SKM-1 (cell line): Measurements from ENCODE around the gene SAP30BP.

ENCODE experiments used
- DNase-seq: peaks from one replicate; lab custom pipeline; 2025; ENCODE audit not compliant: unreplicated experiment; lab: John Stamatoyannopoulos, UW

SAP30BP gene

DNA sequence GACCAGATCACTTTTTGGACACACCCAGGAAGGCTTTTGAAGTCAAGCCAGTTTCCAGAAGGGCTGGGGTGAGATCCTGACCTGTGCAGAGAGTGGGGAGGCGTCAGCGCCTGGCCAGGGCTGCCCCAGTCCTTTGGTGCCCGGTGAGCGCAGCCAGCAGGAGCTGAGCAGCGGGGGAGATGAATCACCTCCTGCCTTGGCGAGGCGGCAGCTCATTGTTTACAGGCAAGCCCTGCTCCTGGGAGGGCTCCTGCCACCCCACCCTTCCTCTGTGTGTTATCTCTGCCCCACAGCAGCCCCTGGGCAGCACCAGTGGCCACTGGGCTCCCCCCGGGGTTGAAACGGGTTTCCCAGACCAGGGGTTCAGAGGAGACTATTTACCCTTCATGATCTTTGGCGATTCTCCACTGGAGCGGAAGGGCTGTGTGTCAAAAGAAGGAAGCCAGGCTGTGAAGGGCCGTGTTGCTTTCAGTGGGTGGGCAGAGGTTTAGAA lies 40.0 kb downstream of the SAP30BP start:
- DNase-seq, result no peak

- no peak for DNase-seq
Observed at GRCh38 chr17:75712446-75712845, 45.3 kb downstream of the SAP30BP start.

DNA sequence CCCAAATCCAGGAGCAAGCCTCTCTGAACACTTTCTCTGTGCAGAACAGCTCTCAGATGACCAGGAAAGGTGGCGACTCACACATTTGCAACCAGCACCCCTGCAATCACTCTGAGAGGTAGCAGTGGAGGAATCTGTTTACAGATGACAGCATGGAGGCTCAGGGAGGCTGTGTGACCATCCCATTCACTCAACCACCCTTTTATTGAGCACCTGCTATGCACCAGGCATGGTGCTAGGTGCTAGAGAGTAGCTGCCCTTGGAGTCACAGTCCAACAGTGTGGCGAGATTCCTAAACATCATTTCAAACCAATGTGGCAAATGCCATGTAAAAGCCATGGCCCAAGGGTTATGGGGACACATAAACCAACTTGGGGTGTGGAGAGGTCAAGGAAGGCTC lies 52.6 kb downstream of the SAP30BP start:
- DNase-seq, result no peak

GRCh38 chr17:75720656-75721462 lies 53.7 kb downstream of the SAP30BP start, which contains the start of gene ITGB4:
ITGB4 (plus strand) TSS chr17:75721459; CDS start chr17:75724704, 3,245 bp downstream.
- no peak for DNase-seq

DNA sequence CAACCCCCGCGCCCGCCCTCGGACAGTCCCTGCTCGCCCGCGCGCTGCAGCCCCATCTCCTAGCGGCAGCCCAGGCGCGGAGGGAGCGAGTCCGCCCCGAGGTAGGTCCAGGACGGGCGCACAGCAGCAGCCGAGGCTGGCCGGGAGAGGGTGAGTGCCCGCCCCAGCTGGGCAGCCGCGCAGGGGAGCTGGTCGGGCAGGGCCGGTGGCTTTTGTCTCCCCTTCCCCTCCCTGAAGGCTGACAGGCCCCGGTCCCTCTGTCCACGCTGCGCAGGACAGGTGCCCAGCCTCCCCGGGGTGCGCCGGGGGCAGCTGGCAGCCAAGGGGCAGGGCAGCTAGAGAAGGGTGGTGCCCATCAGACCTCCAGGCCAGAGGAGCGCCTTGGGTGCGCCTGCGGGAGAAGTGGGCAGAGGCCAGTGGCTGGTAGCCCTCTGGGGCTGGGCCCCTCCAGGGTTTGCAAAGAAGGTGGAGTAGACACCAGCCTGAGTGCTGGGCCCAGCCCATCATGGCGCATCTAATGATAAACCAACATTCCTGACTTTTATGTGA lies 54.4 kb downstream of the SAP30BP start:
- no peak for DNase-seq

DNA sequence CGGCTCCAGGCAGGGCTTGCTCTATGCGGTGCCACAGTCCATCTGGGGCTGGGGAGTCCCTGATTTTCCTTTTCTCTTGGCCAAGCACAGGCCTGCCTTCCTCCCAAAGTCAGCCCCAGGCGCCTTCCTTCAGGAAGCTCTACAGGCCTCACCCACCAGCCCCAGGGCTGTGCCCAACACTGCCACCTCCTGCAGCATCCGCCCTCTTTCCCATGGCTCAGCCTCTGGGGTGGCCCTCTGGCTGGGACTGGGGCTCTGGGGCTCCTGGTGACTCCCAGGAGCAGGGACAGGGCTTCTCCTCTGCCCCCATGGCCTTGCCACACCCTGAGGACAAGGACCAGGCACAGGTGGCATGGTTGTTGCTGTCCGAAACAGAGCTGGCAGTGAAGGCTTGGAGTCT lies 54.9 kb downstream of the SAP30BP start:
- no peak for DNase-seq

DNA sequence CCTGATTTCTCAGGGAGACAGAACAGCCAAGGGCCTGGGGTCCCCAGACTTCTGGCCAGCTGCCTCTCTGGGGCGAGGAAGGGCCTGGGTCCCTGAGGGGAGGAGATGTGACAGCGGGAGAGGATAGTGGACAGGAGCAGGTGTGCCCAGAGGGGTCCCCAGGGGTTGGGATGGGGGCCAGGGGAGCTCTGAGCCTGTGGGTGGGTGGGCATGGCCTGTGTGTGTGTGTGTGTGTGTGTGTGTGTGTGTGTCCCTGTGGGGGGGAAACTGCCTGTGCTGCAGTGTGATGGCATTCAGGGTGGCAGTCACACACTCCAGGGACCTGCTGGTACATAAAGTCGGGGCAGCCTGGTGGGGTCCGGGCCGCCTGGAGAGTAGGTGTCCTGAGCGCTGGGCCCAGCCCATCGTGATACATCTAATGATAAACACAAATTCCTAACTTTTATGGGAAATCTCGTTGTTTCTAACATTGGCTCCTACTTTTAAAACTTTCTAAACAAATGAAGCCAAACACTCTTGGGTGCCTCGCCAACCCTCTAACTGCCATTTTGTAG lies 55.5 kb downstream of the SAP30BP start:
- DNase-seq, result no peak

DNA sequence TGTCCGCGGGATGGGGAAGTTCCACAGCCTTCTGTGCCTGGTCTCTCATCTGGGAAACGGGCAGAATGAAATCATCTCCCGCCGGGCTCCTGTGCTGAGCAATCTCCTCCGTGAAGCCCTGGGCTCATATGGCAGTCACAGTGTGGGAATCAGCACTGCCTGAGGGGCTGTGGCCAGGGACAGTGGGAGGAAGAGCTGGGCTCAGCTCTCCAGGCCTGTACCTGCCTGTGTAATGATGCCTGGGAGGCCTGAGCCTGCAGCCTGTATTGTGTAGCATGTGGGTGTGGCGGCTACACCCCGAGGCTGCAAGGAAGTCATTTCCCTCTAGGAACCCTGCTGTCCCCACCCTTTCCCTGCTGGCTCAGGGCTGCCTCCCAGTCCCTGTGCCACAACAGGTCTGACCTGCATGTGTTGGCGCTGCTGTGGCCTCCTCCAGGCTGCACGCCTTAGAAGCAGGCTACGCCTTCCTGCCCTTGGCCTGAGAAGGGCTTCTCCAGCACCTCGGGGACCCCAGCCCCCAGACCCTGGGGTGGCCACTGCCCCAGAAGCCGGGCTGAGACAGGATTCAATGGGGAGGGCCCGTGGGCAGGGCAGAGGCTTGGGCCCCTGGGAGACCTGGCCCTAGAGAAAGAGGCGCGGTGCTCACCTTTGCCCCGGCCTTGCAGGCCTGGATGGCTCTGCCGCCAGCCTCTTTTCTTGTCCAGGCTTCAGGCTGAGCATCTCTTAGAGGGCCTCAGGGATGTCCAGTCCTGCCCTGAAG lies 56.2 kb downstream of the SAP30BP start:
- no peak for DNase-seq

GRCh38 chr17:75724016-75725003 lies 57.2 kb downstream of the SAP30BP start:
- no peak for DNase-seq

DNA sequence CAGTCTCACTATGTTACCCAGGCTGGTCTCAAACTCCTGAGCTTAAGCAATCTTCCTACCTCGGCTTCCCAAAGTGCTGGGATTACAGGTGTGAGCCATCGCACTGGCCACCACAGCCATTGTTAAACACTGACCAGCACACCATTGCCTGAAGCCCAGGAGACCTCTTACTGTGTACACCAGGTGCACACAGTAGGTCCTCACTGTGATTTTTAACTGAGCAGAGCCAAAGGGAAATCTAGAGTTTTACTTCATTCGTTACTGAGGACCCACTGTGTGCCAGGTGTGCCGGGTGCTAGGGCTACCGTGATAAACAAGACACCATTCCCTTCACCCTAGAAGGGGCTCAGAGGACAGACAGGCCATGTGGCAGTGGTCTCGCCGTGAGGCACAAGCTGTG lies 58.4 kb downstream of the SAP30BP start:
- DNase-seq, result no peak

DNA sequence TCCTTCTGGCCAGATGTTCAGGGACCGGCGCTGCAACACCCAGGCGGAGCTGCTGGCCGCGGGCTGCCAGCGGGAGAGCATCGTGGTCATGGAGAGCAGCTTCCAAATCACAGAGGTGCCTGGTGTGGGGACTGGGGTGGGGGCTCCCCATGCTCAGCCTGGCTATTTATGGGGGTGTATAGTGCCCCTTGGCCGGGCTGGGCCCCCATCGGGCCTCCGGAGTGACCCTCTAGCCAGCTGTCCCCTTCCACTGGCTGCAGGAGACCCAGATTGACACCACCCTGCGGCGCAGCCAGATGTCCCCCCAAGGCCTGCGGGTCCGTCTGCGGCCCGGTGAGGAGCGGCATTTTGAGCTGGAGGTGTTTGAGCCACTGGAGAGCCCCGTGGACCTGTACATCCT lies 60.3 kb downstream of the SAP30BP start:
- no peak for DNase-seq

- DNase-seq, result no peak
Observed at GRCh38 chr17:75729351-75729750, 62.2 kb downstream of the SAP30BP start.

GRCh38 chr17:75730065-75730464 lies 62.9 kb downstream of the SAP30BP start:
- DNase-seq, result no peak

GRCh38 chr17:75731086-75731715 lies 64.1 kb downstream of the SAP30BP start:
- DNase-seq, result no peak

GRCh38 chr17:75731716-75732498 lies 64.8 kb downstream of the SAP30BP start:
- DNase-seq, result no peak

GRCh38 chr17:75733471-75733870 lies 66.3 kb downstream of the SAP30BP start:
- no peak for DNase-seq

DNA sequence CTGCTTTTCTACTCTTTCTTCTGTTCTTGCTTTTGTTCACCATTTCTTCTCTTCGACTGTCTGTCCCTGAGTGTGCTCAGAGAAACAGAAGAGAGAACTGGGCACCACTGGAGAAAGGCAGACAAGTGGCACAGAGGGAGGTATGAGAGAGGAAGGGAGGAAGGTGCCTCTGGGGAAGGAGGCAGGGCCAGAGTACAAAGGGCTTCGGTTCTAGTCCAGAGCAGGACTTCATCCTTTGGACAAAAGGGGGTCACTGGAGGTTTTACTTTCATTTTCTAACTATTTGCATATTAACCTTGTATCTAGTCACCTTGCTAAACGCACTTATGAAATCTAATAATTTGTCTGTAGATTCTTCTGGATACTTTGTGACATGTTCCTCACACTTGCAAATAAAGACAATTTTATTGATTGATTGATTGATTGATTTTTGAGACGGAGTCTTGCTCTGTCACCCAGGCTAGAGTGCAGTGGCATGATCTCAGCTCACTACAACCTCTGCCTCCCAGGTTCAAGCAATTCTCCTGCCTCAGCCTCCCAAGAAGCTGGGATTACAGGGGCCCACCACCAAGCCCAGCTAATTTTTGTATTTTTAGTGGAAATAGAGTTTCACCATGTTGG lies 67.6 kb downstream of the SAP30BP start:
- no peak for DNase-seq

- no peak for DNase-seq
Observed at GRCh38 chr17:75736173-75736835, 69.2 kb downstream of the SAP30BP start.
